Lower lobe of right lung (tissue), 2 donors: Measurements from ENCODE around the gene PBX1. TPM values are rescaled to one million over a fixed set of nuclear protein-coding genes. Genes with fewer than 3 reads are reported as not detected.

Experiments used
- ATAC-seq, 2 donors: fragments of 200-7000 bp; cut with Tn5 transposase; one replicate each; pipeline ENCODE4 v1.9.1; 2020 to 2022; ENCODE audit warnings: mild to moderate bottlenecking in 2 of 2, moderate library complexity in 2 of 2
- DNase-seq: peaks from one replicate; pipeline ENCODE4 v3.0.0-alpha.2; 2020
- H3K27ac ChIP-seq: fragments of 200-600 bp; one replicate; pipeline ENCODE4 v1.8.0; 2022
- H3K27me3 ChIP-seq: fragments of 200-600 bp; one replicate; pipeline ENCODE4 v1.8.0; 2022; ENCODE audit warnings: low read depth
- H3K36me3 ChIP-seq: fragments of 200-600 bp; one replicate; pipeline ENCODE4 v1.8.0; 2022; ENCODE audit warnings: mild to moderate bottlenecking
- H3K4me1 ChIP-seq: fragments of 200-600 bp; one replicate; pipeline ENCODE4 v1.8.0; 2022
- H3K4me3 ChIP-seq: fragments of 200-600 bp; one replicate; pipeline ENCODE4 v1.8.0; 2022; ENCODE audit warnings: mild to moderate bottlenecking
- H3K9me3 ChIP-seq: fragments of 200-600 bp; one replicate; pipeline ENCODE4 v1.8.0; 2022
- intact Hi-C: fragments of 100-400 bp; cut with DNase I; formaldehyde crosslinking; loops from one replicate; pipeline ENCODE4 v1.11.0; 2022
- total RNA-seq: library from RNA; stranded (reverse); fragmentation: NEBNext Ultra II Directional; extraction: Animal tissue kit (Norgen Biotek cat#: 25700); gene quantifications from one replicate; pipeline ENCODE4 v1.2.1, GENCODE V29; 2021
- TF ChIP-seq, protein P1 (sequence below): fragments of 200-600 bp; IDR thresholded peaks from one replicate; pipeline ENCODE4 v1.8.0; 2022; ENCODE audit warnings: antibody characterized with exemption, mild to moderate bottlenecking
- donor health status: DM: no; HTN: yes; CAD: no; lungs with severe emphysema.

PBX1 gene
- total RNA-seq, 1 donor from 2014 or later = 58.1 TPM

DNA sequence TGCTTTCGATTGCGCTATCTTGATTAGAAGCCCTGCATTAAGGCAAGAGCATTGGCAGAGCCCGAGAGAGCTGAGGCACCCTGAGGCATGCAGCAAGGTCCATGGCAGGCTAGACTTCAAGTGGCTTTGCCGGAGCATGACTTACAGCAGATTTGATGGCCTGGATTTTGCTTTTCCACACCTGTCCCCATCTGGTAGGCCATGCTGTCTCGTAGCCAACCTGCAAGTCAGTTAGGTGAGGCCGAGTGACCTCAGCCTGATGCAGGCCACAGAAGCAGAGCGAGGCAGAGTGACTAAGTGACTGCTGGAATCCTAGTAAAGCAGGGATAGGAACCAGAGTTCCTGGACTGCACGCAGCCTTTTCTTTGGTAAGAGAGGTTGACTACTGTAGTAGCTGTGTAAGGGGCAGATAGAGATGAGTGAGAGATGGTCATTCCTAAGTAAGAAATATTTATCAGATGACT is 148.9 kb downstream of the PBX1 start:
- Histone ChIP-seq H3K27me3 (no peaks in the 10 kb centered on the region), H3K27ac (peak overlapping the region; percentile 6), H3K36me3 (no peaks in the 10 kb centered on the region), H3K9me3 (no peaks in the 10 kb centered on the region), H3K4me1 (peaks cover 61% of the 10 kb centered on the region), H3K4me3 (no peak overlapping the region)
- no peak for DNase-seq
- TF ChIP-seq, protein P1, sequence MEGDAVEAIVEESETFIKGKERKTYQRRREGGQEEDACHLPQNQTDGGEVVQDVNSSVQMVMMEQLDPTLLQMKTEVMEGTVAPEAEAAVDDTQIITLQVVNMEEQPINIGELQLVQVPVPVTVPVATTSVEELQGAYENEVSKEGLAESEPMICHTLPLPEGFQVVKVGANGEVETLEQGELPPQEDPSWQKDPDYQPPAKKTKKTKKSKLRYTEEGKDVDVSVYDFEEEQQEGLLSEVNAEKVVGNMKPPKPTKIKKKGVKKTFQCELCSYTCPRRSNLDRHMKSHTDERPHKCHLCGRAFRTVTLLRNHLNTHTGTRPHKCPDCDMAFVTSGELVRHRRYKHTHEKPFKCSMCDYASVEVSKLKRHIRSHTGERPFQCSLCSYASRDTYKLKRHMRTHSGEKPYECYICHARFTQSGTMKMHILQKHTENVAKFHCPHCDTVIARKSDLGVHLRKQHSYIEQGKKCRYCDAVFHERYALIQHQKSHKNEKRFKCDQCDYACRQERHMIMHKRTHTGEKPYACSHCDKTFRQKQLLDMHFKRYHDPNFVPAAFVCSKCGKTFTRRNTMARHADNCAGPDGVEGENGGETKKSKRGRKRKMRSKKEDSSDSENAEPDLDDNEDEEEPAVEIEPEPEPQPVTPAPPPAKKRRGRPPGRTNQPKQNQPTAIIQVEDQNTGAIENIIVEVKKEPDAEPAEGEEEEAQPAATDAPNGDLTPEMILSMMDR = no peak
- intact Hi-C loops = no loop called here
- ATAC-seq = no peak

DNA sequence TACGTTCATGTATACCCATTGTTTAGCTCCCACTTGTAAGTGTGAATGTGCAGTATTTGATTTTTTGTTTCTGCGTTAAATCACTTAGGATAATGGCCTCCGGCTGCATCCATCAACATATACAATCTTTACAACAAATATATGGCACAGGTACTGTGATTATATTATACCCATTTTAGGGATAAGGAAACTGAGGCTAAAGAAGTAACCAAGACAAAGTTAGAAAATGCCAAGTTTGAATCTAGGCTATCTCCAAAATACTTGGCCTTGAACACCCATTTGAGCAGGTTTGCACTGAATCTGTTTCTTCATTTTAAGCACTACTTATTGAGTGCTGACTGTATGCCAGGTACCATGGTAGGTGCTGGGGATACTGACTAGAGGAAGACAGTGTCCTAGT is 149.6 kb downstream of the PBX1 start:
- TF ChIP-seq, protein P1 = no peak
- H3K27ac ChIP-seq = no peak overlapping the region
- no peaks in the 10 kb centered on the region for H3K36me3 ChIP-seq
- DNase-seq (no peak), ATAC-seq (no peak)
- no peaks in the 10 kb centered on the region for H3K9me3 ChIP-seq
- H3K4me1 ChIP-seq = peaks cover 66% of the 10 kb centered on the region
- no peaks in the 10 kb centered on the region for H3K27me3 ChIP-seq
- intact Hi-C loops = no loop called here
- no peak overlapping the region for H3K4me3 ChIP-seq

DNA sequence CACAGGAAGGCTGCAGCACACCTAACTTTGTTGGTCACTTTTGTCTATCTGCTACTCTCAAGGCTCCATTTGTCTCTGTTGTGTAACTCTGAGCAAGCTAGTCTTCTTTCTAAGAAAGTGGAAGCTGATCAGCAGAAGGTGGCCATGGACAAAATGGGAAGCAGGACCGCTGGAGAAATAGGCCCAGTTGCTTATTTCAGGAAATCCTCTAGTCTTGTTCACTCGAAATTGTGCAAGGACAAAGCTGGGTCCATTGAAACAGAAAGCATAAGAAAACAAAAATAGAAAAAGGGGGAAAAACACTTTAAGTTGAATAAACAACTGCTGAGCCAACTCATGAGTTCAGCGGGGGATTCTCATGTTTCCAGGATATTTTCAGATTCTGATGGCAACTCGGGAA is 150.1 kb downstream of the PBX1 start:
- DNase-seq (no peak), ATAC-seq (peak in 1 of 2 donors; percentile 45)
- peaks cover 63% of the 10 kb centered on the region for H3K4me1 ChIP-seq
- TF ChIP-seq, protein P1 = no peak
- H3K36me3 ChIP-seq = no peaks in the 10 kb centered on the region
- intact Hi-C loops = no loop called here
- no peaks in the 10 kb centered on the region for H3K27me3 ChIP-seq
- H3K4me3 ChIP-seq = no peak overlapping the region
- no peak overlapping the region for H3K27ac ChIP-seq
- H3K9me3 ChIP-seq = no peaks in the 10 kb centered on the region

- H3K9me3 ChIP-seq = no peaks in the 10 kb centered on the region
- H3K27ac ChIP-seq = no peak overlapping the region
- peaks cover 63% of the 10 kb centered on the region for H3K4me1 ChIP-seq
- H3K36me3 ChIP-seq = no peaks in the 10 kb centered on the region
- TF ChIP-seq, protein P1 = no peak
- no peaks in the 10 kb centered on the region for H3K27me3 ChIP-seq
- intact Hi-C loops = no loop called here
- H3K4me3 ChIP-seq = no peak overlapping the region
- ATAC-seq (no peak), DNase-seq (no peak)
Observed at GRCh38 chr1:164709541-164710278, 150.7 kb downstream of the PBX1 start.

- ATAC-seq = peak; percentile 63 to 72
Observed at GRCh38 chr1:164712131-164713036, 153.4 kb downstream of the PBX1 start.

More at GRCh38 chr1:164712131-164713036, 153.4 kb downstream of the PBX1 start:
- intact Hi-C loops = no loop called here
- Histone ChIP-seq H3K4me3 (no peak overlapping the region), H3K9me3 (no peaks in the 10 kb centered on the region), H3K27ac (peak overlapping the region; percentile 65), H3K4me1 (peaks cover 53% of the 10 kb centered on the region), H3K27me3 (no peaks in the 10 kb centered on the region), H3K36me3 (no peaks in the 10 kb centered on the region)
- no peak for DNase-seq
- TF ChIP-seq, protein P1 = no peak
